Endodermal cell (in vitro differentiated cells): Measurements from ENCODE around the gene HOXC6. TPM values are rescaled to one million over a fixed set of nuclear protein-coding genes. Genes with fewer than 3 reads are reported as not detected.

Experiments
- DNase-seq: peaks from one replicate; pipeline ENCODE4 v3.0.0-alpha.2; 2017
- H3K27ac ChIP-seq: 2 replicates; pipeline ENCODE4 v1.5.1; 2013; ENCODE audit warnings: mild to moderate bottlenecking, low read depth, low read length, moderate library complexity
- H3K27me3 ChIP-seq: 2 replicates; pipeline ENCODE4 v1.6.1; 2013; ENCODE audit warnings: mild to moderate bottlenecking, low read length, moderate library complexity; ENCODE audit not compliant: insufficient read depth, control insufficient read depth, poor library complexity, severe bottlenecking
- H3K36me3 ChIP-seq: 2 replicates; pipeline ENCODE4 v1.7.0; 2013; ENCODE audit warnings: mild to moderate bottlenecking, low read length, moderate library complexity; ENCODE audit not compliant: control insufficient read depth, insufficient read depth
- H3K4me1 ChIP-seq: one replicate; pipeline ENCODE4 v1.7.0; 2013; ENCODE audit warnings: low read length; ENCODE audit not compliant: control insufficient read depth, insufficient read depth
- H3K4me3 ChIP-seq: 2 replicates; pipeline ENCODE4 v1.5.1; 2013; ENCODE audit warnings: mild to moderate bottlenecking, low read length, moderate library complexity
- H3K9ac ChIP-seq: 2 replicates; pipeline ENCODE4 v1.6.1; 2013; ENCODE audit warnings: mild to moderate bottlenecking, low read length, moderate library complexity; ENCODE audit not compliant: poor library complexity, severe bottlenecking; ENCODE audit errors: extremely low read depth
- H3K9me3 ChIP-seq: 2 replicates; pipeline ENCODE4 v1.6.1; 2013; ENCODE audit warnings: mild to moderate bottlenecking, low read length, moderate library complexity; ENCODE audit not compliant: control insufficient read depth
- H3K27ac Mint-ChIP-seq: 2 replicates; pipeline ENCODE4 v1.8.0; 2020; ENCODE audit warnings: mixed read lengths
- H3K27me3 Mint-ChIP-seq: 2 replicates; pipeline ENCODE4 v1.8.0; 2021; ENCODE audit warnings: mild to moderate bottlenecking, mixed read lengths; ENCODE audit not compliant: insufficient read depth
- H3K36me3 Mint-ChIP-seq: 2 replicates; pipeline ENCODE4 v1.8.0; 2020; ENCODE audit warnings: low read depth, mixed read lengths
- H3K4me1 Mint-ChIP-seq: 2 replicates; pipeline ENCODE4 v1.8.0; 2020; ENCODE audit warnings: mixed read lengths
- H3K4me3 Mint-ChIP-seq: 2 replicates; pipeline ENCODE4 v1.8.0; 2020; ENCODE audit warnings: mild to moderate bottlenecking, moderate library complexity, mixed read lengths
- H3K9me3 Mint-ChIP-seq: 2 replicates; pipeline ENCODE4 v1.8.0; 2020; ENCODE audit warnings: mild to moderate bottlenecking, mixed read lengths
- CTCF ChIP-seq: fragments of 200-600 bp; sonication (generic); conservative IDR thresholded peaks from 2 replicates; pipeline ENCODE4 v1.5.0; 2021; ENCODE audit warnings: antibody characterized with exemption, mild to moderate bottlenecking
- WGBS, 2 experiments: methylation state at CpG; one replicate each; pipeline versions ENCODE4 v1.1.5 to v1.1.7; 2013; ENCODE audit warnings: missing lambda C conversion rate in 2 of 2, mixed read lengths in 1 of 2; ENCODE audit not compliant: insufficient coverage in 1 of 2, insufficient read length in 1 of 2; 5-methylcytosine and 5-hydroxymethylcytosine counted together
- total RNA-seq, 2 donors: library from RNA; stranded (reverse); fragmentation: NEBNext Ultra II Directional in 1 of 2; extraction: Animal tissue kit (Norgen Biotek cat#: 25700) in 1 of 2; gene quantifications; 2 replicates in 1 of 2; 3 replicates in 1 of 2; pipeline ENCODE4 v1.2.1, GENCODE V29; 2021

Gene HOXC6
- total RNA-seq, 2 donors from 2014 or later, result not detected

- Mint-ChIP-seq H3K27ac (no peak overlapping the region), H3K9me3 (peaks cover 2% of the 10 kb centered on the region), H3K27me3 (peaks cover 100% of the 10 kb centered on the region), H3K36me3 (no peaks in the 10 kb centered on the region), H3K4me1 (peaks cover 3% of the 10 kb centered on the region), H3K4me3 (peak overlapping the region; percentile 41)
- Histone ChIP-seq H3K27me3 (peaks cover 100% of the 10 kb centered on the region), H3K4me3 (no peak overlapping the region), H3K36me3 (no peaks in the 10 kb centered on the region), H3K27ac (no peak overlapping the region), H3K9me3 (no peaks in the 10 kb centered on the region), H3K4me1 (no peaks in the 10 kb centered on the region), H3K9ac (no peak overlapping the region)
- DNase-seq, result peak; percentile 67
- no peak for TF ChIP-seq CTCF
- 10 to 14% methylated on average over 12 to 35 of the region's 35 CpGs for WGBS, 2 experiments
Measured at GRCh38 chr12:53999559-54000115, 28.6 kb upstream of the HOXC6 start.

GRCh38 chr12:54000116-54001114, 27.8 kb upstream of the HOXC6 start, which contains the start of gene HOXC9:
HOXC9 (plus strand) TSS chr12:54000161; CDS start chr12:54000189, 28 bp downstream.
- no peak within 1 kb of the TSS for H3K27ac Mint-ChIP-seq
- H3K36me3 Mint-ChIP-seq, result no peaks in the 10 kb centered on the region
- H3K27me3 ChIP-seq, result peaks cover 100% of the 10 kb centered on the region
- H3K4me1 Mint-ChIP-seq, result no peaks in the 10 kb centered on the region
- H3K4me3 ChIP-seq, result no peak within 1 kb of the TSS
- no peaks in the 10 kb centered on the region for H3K4me1 ChIP-seq
- peaks cover 100% of the 10 kb centered on the region for H3K27me3 Mint-ChIP-seq
- peak within 1 kb of the TSS; percentile 41 for H3K4me3 Mint-ChIP-seq
- no peak within 1 kb of the TSS for H3K27ac ChIP-seq
- 8 to 11% methylated on average over 17 to 87 of the region's 87 CpGs for WGBS, 2 experiments
- no peaks in the 10 kb centered on the region for H3K9me3 ChIP-seq
- no peak within 1 kb of the TSS for H3K9ac ChIP-seq
- DNase-seq, result peak; percentile 85
- no peak for TF ChIP-seq CTCF
- peaks cover 2% of the 10 kb centered on the region for H3K9me3 Mint-ChIP-seq
- no peaks in the 10 kb centered on the region for H3K36me3 ChIP-seq

GRCh38 chr12:54001283-54002187, 26.7 kb upstream of the HOXC6 start:
- Mint-ChIP-seq H3K4me3 (no peak overlapping the region), H3K27ac (no peak overlapping the region)

More at GRCh38 chr12:54001283-54002187, 26.7 kb upstream of the HOXC6 start:
- H3K4me1 ChIP-seq, result no peaks in the 10 kb centered on the region
- peak overlapping the region; percentile 17 for H3K27ac ChIP-seq
- peaks cover 100% of the 10 kb centered on the region for H3K27me3 Mint-ChIP-seq
- no peaks in the 10 kb centered on the region for H3K9me3 ChIP-seq
- peaks cover 2% of the 10 kb centered on the region for H3K9me3 Mint-ChIP-seq
- DNase-seq, result no peak
- no peak for TF ChIP-seq CTCF
- H3K27me3 ChIP-seq, result peaks cover 100% of the 10 kb centered on the region
- 10 to 11% methylated on average over 7 to 8 of the region's 8 CpGs for WGBS, 2 experiments
- no peaks in the 10 kb centered on the region for H3K36me3 ChIP-seq
- H3K4me1 Mint-ChIP-seq, result peaks cover 3% of the 10 kb centered on the region
- H3K9ac ChIP-seq, result no peak overlapping the region
- H3K4me3 ChIP-seq, result no peak overlapping the region
- H3K36me3 Mint-ChIP-seq, result no peaks in the 10 kb centered on the region
